ENCODE measurements around the gene TTC12.
A peak's percentile ranks its signal among the peaks of the same experiment; 100 is the strongest.
"Not testable (repeated sequence)": the region's sequence is repeated elsewhere in the genome, so short reads cannot be mapped to it uniquely, and the experiment has no call there.

TTC12 gene

DNA sequence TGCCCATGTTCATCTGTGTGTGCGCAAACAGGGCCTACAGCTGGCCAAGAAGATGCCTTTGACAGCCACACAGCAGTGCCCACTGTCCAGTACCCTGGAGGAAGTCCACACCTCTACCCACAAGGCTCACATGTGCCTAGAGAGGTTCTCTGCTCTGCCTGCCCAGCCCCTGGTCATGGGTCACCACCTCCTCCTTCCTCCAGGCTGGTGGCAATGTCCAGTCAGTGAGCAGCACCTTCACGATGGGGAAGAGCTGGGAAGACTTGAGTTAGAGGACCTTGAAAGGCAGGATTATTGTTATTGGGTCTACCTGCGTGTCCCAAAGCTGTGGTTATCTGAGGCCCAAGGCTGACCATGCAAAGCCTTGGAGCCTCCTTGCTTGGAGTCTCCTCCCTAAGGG, 28.4 kb upstream of the TTC12 start:
- DNase-seq, result no peak

DNA sequence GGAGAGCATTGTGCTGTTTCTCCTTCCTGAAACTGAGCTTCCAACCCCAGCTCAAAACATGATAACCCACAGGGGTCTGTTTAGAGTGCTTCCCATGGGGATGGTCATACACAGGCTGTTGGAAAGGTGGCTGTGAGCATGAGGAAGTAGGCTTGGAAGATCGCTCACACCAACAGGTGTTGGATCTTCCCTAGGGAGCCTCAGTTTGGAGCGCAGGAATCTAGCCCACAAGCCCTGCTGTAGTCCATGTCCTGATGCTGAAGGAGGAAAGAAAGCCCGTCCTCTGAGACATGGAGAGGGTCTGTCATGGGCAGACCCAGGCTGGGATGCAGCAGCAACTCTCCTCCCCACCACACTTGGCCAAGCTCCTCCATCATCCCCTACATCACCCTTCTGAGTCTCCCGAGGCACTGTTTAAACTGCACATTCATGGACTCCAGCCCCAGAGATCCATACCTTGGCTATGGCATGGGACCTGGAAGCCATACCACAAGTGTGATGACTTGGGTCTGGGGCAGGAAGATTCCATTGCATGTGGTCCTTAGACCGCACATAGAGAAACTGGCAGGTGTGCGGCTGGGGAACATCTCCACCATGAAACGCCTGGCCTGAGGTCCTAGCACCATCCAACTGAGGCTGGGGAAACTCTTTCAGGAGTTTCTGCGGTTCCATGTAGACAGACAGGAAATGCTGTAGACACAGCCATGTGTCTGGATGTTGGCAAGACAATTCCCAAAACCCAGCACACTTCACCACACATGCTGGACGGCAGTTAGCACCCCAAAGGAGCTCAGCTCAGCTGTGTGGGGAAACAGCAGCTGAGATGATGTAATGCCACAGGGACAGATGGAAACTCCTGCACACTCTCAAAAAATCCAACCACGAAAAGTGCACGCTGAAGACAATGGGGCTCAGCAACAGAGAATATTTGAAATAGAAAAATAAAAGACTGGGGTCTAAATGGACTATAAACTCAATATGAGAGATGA, 27.6 kb upstream of the TTC12 start:
- no peak for DNase-seq

DNA sequence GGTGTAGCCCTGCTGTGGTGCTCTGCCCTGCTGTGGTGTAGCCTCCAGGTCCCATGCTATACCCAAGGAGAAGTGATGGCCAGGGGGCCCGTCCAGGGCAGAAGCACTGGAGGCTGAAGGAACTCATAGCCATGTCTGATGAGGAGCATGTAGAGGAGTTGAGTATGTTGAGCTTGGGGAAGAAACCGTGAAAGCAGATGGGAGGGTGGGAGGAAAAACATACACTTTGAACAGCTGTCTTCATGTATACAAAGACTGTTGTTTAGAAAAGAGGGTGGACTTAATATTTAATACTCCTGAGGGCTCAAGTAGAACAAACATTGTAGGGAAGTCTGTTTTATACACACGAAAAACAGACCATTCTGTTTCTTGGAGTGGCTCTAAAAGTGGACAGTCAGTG, 26.6 kb upstream of the TTC12 start:
- no peak for DNase-seq

GRCh38 chr11:113288286-113288863, 26.0 kb upstream of the TTC12 start:
- DNase-seq, result no peak

GRCh38 chr11:113289431-113290187, 24.8 kb upstream of the TTC12 start:
- DNase-seq, result peak; percentile 31

DNA sequence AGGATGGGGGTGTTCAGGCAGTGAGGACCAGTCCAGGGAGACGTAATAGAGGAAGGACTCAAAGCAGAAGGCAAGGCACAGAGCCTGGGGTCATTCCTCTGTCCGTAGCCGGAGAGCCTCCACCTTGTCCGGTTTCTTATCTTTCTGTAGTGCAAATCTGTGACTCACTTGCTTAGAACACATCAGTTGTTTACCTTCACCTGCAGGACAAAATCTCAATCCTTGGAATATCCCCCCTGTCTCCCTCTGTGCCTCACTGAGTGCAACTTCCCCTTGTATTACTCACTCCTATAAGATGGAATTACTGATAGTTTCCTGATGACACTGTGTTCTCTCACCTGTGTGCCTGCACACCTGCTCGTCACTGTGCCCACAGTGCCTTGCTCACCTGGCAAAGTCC, 20.4 kb upstream of the TTC12 start:
- DNase-seq, result no peak

- no peak for DNase-seq
Observed at GRCh38 chr11:113295993-113296392, 18.4 kb upstream of the TTC12 start.

DNA sequence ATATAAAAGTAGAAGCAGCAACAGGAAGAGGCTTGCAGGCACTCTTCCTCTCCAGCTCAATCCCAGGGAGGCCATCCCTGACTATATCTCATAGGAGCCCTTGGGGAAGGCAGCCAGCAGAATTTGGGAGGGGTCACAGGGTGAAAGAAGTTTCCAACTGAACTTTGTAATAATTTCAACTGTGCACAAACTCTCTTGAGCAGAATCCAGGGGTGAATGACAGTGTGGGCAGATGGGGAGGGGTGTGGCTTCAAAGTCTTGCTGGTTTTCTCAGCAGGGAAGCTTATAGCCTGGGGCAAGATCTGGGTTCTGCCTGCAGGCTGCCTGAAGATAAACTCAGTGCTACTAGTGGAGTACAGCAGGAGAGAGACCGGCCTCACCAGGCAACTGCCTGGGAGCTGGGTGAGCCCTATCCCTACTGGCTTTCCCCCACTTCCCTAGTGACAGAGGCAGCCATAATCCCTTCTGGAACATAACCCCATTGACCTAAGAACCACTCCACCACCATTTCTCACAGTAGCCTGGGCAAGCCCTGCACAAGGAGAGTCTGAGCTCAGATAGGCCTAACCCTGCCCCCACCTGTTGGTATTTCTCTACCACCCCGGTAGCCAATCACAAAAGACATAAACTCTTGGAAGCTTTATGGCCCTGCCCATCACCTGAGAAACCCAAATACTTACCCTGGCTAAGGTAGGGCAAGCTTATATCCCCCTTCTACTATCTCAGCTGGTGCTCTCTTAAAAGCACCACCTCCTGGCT, 17.8 kb upstream of the TTC12 start:
- DNase-seq, result no peak

GRCh38 chr11:113298496-113298895, 15.9 kb upstream of the TTC12 start:
- not testable (repeated sequence) for DNase-seq

DNA sequence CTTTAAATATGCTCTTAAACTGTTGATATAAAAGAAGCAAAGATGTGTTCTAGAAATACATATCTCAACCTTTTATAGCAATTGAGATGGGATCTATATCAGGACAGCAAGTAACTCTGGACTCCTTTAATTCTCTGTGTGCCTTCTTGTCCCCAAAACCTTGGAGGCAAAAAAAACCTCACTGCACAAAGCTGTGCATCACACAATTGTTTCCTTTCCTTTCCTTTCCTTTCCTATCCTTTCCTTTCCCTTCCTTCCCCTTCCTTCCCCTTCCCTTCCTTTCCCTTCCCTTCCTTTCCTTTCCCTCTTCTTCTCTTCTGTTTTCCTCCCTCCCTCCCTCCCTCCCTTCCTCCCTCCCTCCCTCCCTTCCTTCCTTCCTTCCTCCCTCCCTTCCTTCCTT, 9.5 kb upstream of the TTC12 start:
- no peak for DNase-seq

DNA sequence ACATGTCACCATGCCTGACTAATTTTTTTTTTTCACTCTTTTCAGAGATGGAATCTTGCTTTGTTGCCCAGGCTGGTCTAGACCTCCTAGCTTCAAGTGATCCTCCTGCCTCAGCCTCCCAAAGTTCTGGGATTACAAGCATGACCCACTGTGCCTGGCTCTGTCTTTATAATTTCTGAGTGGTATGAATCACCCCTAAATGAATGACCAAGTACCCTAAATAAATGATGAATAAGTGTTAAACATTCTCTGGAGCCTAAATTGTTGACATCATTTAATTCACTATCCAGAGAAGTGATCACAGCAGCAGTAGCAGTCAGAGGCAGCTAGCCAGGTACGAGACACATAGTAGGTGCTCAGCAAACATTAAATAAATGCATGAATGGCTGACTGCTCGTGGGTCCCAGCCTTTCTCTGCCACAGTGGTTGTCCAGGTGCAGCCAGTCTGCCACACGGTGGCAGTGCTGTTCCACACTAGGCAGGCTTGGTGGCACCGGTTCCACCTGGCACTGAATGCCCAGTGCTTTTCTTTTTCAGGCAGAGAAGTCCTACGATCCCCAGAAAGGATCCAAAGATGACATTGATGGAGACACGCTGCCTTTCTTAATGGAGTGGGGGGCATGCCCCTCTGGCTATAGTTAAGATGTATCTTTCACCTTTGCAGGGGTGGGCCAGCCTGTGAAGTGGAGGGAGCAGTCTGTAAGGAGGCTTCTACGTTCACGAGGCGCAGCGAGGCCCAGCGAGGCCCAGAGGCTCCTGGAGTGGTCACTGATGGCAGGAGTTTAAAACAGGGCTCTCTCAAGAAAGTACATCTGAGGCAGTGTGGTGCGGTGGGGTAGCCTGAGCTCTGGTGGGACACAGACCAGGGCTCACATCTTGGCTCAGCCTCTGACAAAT, 8.7 kb upstream of the TTC12 start:
- DNase-seq, result peak; percentile 34

- no peak for DNase-seq
Observed at GRCh38 chr11:113308601-113309000, 5.8 kb upstream of the TTC12 start.

- no peak for DNase-seq
Observed at GRCh38 chr11:113311536-113311935, 2.8 kb upstream of the TTC12 start.

DNA sequence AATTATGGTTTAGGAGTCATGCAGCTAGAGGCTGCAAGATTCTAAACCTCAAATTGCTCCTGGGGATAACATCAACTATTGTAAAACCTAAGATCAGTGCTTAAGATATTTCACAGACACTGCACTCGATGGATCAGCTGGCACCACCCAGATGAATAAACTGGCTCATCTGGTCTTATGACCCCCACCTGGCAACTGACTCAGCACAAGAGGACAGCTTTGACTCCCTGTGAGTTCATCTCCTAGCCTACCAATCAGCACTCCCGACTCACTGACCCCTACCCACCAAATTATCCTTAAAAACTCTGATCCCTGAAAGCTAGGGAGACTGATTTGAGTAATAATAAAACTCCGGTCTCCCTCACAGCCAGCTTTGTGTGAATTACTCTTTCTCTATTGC, 782 bp upstream of the TTC12 start:
- no peak for DNase-seq

- no peak for DNase-seq
Observed at GRCh38 chr11:113314065-113314388, 356 bp upstream of the TTC12 start.

- DNase-seq, result no peak
Observed at GRCh38 chr11:113315811-113316210, 1.4 kb downstream of the TTC12 start.

GRCh38 chr11:113316256-113316655, 1.9 kb downstream of the TTC12 start:
- DNase-seq, result no peak

DNA sequence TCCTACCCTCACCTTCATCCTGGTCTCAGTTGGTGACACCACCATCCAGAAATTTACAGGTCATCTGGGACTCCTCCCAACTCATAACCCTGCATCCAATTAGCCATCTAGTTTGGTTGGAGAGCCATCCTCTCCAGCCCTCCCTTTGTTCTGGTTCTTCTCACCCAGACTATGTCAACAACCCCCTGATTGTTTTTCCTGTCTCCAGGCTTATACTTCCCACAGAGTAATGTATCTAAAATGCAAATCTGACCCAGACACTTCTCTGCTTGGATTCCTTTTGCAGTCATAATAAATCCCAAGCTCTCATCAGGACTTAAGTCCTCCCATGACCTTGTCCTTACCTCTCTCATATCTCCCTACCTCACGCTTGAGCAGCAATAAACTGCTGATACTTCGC, 3.0 kb downstream of the TTC12 start:
- no peak for DNase-seq

DNA sequence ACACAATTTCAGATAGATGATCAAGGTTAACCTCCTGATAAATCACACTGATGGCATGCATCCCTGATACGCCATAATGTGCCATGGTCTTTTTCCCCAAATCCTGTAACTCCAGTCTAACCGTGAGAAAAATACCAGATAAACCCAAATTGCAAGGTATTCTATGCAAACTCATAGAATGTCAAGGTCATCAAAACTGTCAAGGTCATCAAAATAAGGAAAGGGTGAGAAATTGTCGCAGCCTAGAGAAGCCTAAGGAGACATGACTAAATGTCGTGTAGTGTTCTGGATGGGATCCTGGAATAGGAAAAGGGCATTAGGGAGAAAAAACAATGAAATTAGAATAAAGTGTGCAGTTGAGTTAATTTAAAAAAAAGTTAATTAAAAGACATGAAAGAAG, 4.7 kb downstream of the TTC12 start:
- DNase-seq, result no peak

- DNase-seq, result no peak
Observed at GRCh38 chr11:113322158-113322557, 7.8 kb downstream of the TTC12 start.

- no peak for DNase-seq
Observed at GRCh38 chr11:113324250-113324649, 9.9 kb downstream of the TTC12 start.

DNA sequence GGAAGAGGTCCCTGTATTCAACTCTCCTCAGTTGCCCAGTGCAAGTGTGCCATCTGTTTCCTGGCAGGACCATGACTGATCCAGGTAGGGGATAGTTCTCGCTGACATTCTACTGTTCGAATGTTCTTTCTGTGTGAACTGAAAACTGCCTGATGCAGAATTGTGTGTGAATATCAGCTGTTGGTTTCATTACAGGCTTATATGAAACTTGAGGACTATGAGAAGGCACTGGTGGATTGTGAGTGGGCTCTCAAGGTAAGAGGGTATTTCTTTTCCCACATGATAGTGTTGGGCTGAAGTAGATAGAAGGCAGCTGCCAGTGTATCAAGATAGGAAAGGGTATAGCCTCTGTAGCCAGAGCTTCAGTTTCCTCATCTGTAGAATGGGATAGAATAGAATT, 15.3 kb downstream of the TTC12 start:
- no peak for DNase-seq
